ENCODE data around the gene DYNC1LI2. TPM values are rescaled to one million over a fixed set of nuclear protein-coding genes. Genes with fewer than 3 reads are reported as not detected.

DYNC1LI2 gene
- total and polyA plus RNA-seq, 10 of the 15 experiments (the other 5 are each of a cell fraction or from before 2014, with no cell fraction given): 6.0 to 46.5 (median 33.7) TPM

GRCh38 chr16:66695935-66696668 lies 55.3 kb downstream of the DYNC1LI2 start:
- CTCF ChIA-PET: interaction anchor here (0.6 to 0.9 kb wide), 2 partner anchors 14 to 88 kb away, joined by 3 read pairs; no protein-coding TSS in a partner anchor
- peaks cover 0 to 12% of the 10 kb centered on the region in 2 experiments for H3K27me3 ChIP-seq (replicated peaks in 1 of 2; ENCODE audit: control insufficient read depth in 2 of 2, insufficient read depth in 2 of 2, low read length in 1 of 2)
- H4K20me1 ChIP-seq (ENCODE audit: control insufficient read depth, insufficient read depth): no peaks in the 10 kb centered on the region
- SMC1A ChIA-PET (ENCODE audit: uncharacterized antibody, unreplicated experiment): no interaction called here
- no peak for DNase-seq (ENCODE audit: low read depth, low spot score)
- FAIRE-seq: no peak
- RAD21 ChIA-PET (ENCODE audit: unreplicated experiment): no interaction called here
- ATAC-seq: peak; percentile 54
- no peaks in the 10 kb centered on the region for H3K4me1 ChIP-seq (ENCODE audit: control insufficient read depth, insufficient read depth, low read length)
- H3K4me2 ChIP-seq (ENCODE audit: control insufficient read depth, insufficient read depth): peak overlapping the region; percentile 86
- no peak overlapping the region for H3K27ac ChIP-seq (ENCODE audit: control insufficient read depth, insufficient read depth)
- no peaks in the 10 kb centered on the region for H3K36me3 ChIP-seq (ENCODE audit: control insufficient read depth in 2 of 2, insufficient read depth in 2 of 2, low read length in 1 of 2)
- H3K79me2 ChIP-seq (ENCODE audit: control insufficient read depth, insufficient read depth, low read length): no peaks in the 10 kb centered on the region
- H3K4me3 ChIP-seq: peak overlapping the region; percentile 36; the same call in 1 of the 2 replicates
- no peaks in the 10 kb centered on the region for H3K9me3 ChIP-seq (replicated peaks; ENCODE audit: control insufficient read depth, insufficient read depth, low read length)
- H3K9ac ChIP-seq (ENCODE audit: control insufficient read depth, insufficient read depth, low read length): no peak overlapping the region
- no TSS peak for BruUV-seq (replicated peaks)
- in situ Hi-C loops (cut with MboI) (no loop called here), intact Hi-C loops (cut with micrococcal nuclease; ENCODE audit: unreplicated experiment) (no loop called here)
- H2AFZ ChIP-seq (ENCODE audit: control insufficient read depth, low read depth, low read length): peak overlapping the region; percentile 33
- POLR2A ChIA-PET: no interaction called here
- WGBS (ENCODE audit: insufficient coverage, insufficient replicate concordance, low lambda C conversion rate, missing lambda C conversion rate): 32% methylated on average over 32 of the region's 91 CpGs
- TF ChIP-seq, protein P1, sequence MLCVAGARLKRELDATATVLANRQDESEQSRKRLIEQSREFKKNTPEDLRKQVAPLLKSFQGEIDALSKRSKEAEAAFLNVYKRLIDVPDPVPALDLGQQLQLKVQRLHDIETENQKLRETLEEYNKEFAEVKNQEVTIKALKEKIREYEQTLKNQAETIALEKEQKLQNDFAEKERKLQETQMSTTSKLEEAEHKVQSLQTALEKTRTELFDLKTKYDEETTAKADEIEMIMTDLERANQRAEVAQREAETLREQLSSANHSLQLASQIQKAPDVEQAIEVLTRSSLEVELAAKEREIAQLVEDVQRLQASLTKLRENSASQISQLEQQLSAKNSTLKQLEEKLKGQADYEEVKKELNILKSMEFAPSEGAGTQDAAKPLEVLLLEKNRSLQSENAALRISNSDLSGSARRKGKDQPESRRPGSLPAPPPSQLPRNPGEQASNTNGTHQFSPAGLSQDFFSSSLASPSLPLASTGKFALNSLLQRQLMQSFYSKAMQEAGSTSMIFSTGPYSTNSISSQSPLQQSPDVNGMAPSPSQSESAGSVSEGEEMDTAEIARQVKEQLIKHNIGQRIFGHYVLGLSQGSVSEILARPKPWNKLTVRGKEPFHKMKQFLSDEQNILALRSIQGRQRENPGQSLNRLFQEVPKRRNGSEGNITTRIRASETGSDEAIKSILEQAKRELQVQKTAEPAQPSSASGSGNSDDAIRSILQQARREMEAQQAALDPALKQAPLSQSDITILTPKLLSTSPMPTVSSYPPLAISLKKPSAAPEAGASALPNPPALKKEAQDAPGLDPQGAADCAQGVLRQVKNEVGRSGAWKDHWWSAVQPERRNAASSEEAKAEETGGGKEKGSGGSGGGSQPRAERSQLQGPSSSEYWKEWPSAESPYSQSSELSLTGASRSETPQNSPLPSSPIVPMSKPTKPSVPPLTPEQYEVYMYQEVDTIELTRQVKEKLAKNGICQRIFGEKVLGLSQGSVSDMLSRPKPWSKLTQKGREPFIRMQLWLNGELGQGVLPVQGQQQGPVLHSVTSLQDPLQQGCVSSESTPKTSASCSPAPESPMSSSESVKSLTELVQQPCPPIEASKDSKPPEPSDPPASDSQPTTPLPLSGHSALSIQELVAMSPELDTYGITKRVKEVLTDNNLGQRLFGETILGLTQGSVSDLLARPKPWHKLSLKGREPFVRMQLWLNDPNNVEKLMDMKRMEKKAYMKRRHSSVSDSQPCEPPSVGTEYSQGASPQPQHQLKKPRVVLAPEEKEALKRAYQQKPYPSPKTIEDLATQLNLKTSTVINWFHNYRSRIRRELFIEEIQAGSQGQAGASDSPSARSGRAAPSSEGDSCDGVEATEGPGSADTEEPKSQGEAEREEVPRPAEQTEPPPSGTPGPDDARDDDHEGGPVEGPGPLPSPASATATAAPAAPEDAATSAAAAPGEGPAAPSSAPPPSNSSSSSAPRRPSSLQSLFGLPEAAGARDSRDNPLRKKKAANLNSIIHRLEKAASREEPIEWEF (IDR thresholded peaks at IDR 0.05; ENCODE audit: insufficient replicate concordance, low read depth, low read length): no peak
- TF ChIP-seq ZNF207 (IDR thresholded peaks at IDR 0.05; ENCODE audit: borderline replicate concordance) (no peak), IKZF1 (conservative IDR thresholded peaks at IDR 0.05) (peak; percentile 37; the same call in 1 of the 2 replicates), ZNF384 (IDR thresholded peaks at IDR 0.05; ENCODE audit: borderline replicate concordance, low read depth, low read length) (no peak), CHD1 (IDR thresholded peaks at IDR 0.05; ENCODE audit: low read depth, low read length) (no peak), EZH2 (IDR thresholded peaks at IDR 0.05; ENCODE audit: borderline replicate concordance, control insufficient read depth, low read depth, low read length) (no peak), SUZ12 (IDR thresholded peaks at IDR 0.05; ENCODE audit: unreplicated experiment) (peak; percentile 77), LARP7 (IDR thresholded peaks at IDR 0.05) (0 out of 2 replicates have a peak, but pooled peaks have one; percentile 14)
